Astrocyte (in vitro differentiated cells and primary cell): ENCODE measurements around the gene PEX3. TPM values are rescaled to one million over a fixed set of nuclear protein-coding genes. Genes with fewer than 3 reads are reported as not detected.
A peak's percentile ranks its signal among the peaks of the same experiment; 100 is the strongest.

ENCODE experiments used
- DNase-seq: peaks from one replicate; pipeline ENCODE4 v3.0.0-alpha.2; 2010; ENCODE audit warnings: low read depth
- FAIRE-seq: peaks from 2 replicates; lab custom pipeline; 2011; peaks lifted over from hg19 to GRCh38; lab: Jason Lieb, UNC
- H2AFZ ChIP-seq: 2 replicates; pipeline ENCODE4 v1.6.0; 2012; ENCODE audit warnings: low read depth, low read length, inconsistent platforms
- H3K27ac ChIP-seq: 2 replicates; pipeline ENCODE4 v1.5.1; 2011; ENCODE audit warnings: low read depth, low read length, inconsistent platforms
- H3K27me3 ChIP-seq: 2 replicates; pipeline ENCODE4 v1.6.0; 2011; ENCODE audit warnings: low read length, inconsistent platforms; ENCODE audit not compliant: insufficient read depth
- H3K36me3 ChIP-seq: 2 replicates; pipeline ENCODE4 v1.5.1; 2011; ENCODE audit warnings: low read length, inconsistent platforms; ENCODE audit not compliant: insufficient read depth
- H3K4me1 ChIP-seq: 2 replicates; pipeline ENCODE4 v1.5.1; 2011; ENCODE audit warnings: low read length, inconsistent platforms; ENCODE audit not compliant: insufficient read depth
- H3K4me2 ChIP-seq: 2 replicates; pipeline ENCODE4 v1.6.0; 2012; ENCODE audit warnings: low read length, inconsistent platforms
- H3K4me3 ChIP-seq: 2 replicates; pipeline ENCODE4 v1.5.1; 2011; ENCODE audit warnings: low read depth, mild to moderate bottlenecking, low read length, inconsistent platforms; ENCODE audit not compliant: insufficient read depth
- H3K79me2 ChIP-seq: 2 replicates; pipeline ENCODE4 v1.6.0; 2012; ENCODE audit warnings: mild to moderate bottlenecking, low read length, inconsistent platforms; ENCODE audit not compliant: insufficient read depth
- H3K9ac ChIP-seq: 2 replicates; pipeline ENCODE4 v1.6.0; 2012; ENCODE audit warnings: mild to moderate bottlenecking, low read length, inconsistent platforms
- H3K9me3 ChIP-seq: 2 replicates; pipeline ENCODE4 v1.5.1; 2012; ENCODE audit warnings: low read depth, mild to moderate bottlenecking, low read length, inconsistent platforms; ENCODE audit not compliant: insufficient read depth
- H4K20me1 ChIP-seq: 2 replicates; pipeline ENCODE4 v1.6.0; 2012; ENCODE audit warnings: low read length, inconsistent platforms; ENCODE audit not compliant: insufficient read depth
- H3K27ac Mint-ChIP-seq: one replicate; pipeline ENCODE4 v1.8.0; 2021; ENCODE audit warnings: mild to moderate bottlenecking, mixed read lengths; ENCODE audit not compliant: unreplicated experiment
- H3K27me3 Mint-ChIP-seq: one replicate; pipeline ENCODE4 v1.8.0; 2021; ENCODE audit warnings: low read depth, mixed read lengths; ENCODE audit not compliant: unreplicated experiment
- H3K36me3 Mint-ChIP-seq: one replicate; pipeline ENCODE4 v1.8.0; 2021; ENCODE audit warnings: low read depth, mixed read lengths; ENCODE audit not compliant: unreplicated experiment
- H3K4me1 Mint-ChIP-seq: one replicate; pipeline ENCODE4 v1.8.0; 2021; ENCODE audit warnings: low read depth, mixed read lengths; ENCODE audit not compliant: unreplicated experiment
- H3K4me3 Mint-ChIP-seq: one replicate; pipeline ENCODE4 v1.8.0; 2021; ENCODE audit warnings: mild to moderate bottlenecking, moderate library complexity, mixed read lengths; ENCODE audit not compliant: unreplicated experiment
- H3K9me3 Mint-ChIP-seq: one replicate; pipeline ENCODE4 v1.8.0; 2021; ENCODE audit warnings: mild to moderate bottlenecking, mixed read lengths; ENCODE audit not compliant: unreplicated experiment
- EZH2 ChIP-seq: IDR thresholded peaks from 2 replicates; pipeline ENCODE4 v1.6.1; 2012; ENCODE audit warnings: mild to moderate bottlenecking, low read length, inconsistent platforms; ENCODE audit not compliant: insufficient read depth
- total RNA-seq: library from RNA; stranded (reverse); gene quantifications from 2 replicates; pipeline ENCODE4 v1.2.1, GENCODE V29; 2021
- TF ChIP-seq, protein P1 (sequence below): IDR thresholded peaks from 2 replicates; pipeline ENCODE4 v1.5.1; 2011; ENCODE audit warnings: low read depth, mild to moderate bottlenecking, inconsistent platforms, low read length, moderate library complexity; ENCODE audit not compliant: insufficient read depth

The PEX3 gene
- total RNA-seq, 1 donor from 2014 or later = 14.2 TPM

DNA sequence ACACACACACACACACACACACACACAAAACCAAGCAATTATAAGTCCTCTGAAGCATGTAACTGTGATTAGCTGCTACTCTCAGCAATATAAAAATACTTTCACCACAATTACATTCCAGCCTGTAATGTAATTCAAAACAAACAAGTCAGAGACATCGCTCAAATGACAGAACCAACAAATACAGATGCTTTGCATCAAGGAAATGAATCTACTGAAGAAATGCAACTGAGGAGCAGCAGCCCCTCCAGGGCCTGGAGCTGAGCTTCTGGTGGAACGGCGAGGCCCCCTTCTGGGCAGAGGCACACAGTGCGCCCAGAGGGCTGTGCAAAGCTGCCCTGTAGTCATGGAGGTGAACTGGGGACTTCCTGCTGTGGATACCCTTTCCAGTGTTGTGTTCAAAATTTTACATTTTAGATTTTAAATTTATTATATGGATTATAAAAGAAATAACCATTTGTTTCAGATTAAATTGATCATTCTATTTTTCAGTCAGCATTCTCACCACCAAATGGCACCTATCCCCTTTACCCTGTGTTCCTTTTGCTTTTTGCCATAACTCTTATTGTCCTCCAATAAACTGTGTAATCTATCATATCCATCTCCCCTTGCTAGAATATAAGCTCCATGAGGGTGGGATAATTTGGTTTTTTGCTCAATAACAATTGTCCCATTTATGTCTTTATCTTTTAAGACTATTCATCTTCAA lies 23.3 kb upstream of the PEX3 start:
- FAIRE-seq = no peak
- H3K27ac Mint-ChIP-seq = no peak overlapping the region
- Histone ChIP-seq H3K9ac (peak overlapping the region; percentile 17), H3K9me3 (no peaks in the 10 kb centered on the region), H3K4me3 (no peak overlapping the region), H3K36me3 (no peaks in the 10 kb centered on the region), H3K4me2 (peak overlapping the region; percentile 22), H2AFZ (no peak overlapping the region), H3K79me2 (no peaks in the 10 kb centered on the region), H3K27me3 (no peaks in the 10 kb centered on the region), H4K20me1 (no peaks in the 10 kb centered on the region), H3K27ac (no peak overlapping the region), H3K4me1 (peaks cover 3% of the 10 kb centered on the region)
- no peak for TF ChIP-seq EZH2
- TF ChIP-seq, protein P1, sequence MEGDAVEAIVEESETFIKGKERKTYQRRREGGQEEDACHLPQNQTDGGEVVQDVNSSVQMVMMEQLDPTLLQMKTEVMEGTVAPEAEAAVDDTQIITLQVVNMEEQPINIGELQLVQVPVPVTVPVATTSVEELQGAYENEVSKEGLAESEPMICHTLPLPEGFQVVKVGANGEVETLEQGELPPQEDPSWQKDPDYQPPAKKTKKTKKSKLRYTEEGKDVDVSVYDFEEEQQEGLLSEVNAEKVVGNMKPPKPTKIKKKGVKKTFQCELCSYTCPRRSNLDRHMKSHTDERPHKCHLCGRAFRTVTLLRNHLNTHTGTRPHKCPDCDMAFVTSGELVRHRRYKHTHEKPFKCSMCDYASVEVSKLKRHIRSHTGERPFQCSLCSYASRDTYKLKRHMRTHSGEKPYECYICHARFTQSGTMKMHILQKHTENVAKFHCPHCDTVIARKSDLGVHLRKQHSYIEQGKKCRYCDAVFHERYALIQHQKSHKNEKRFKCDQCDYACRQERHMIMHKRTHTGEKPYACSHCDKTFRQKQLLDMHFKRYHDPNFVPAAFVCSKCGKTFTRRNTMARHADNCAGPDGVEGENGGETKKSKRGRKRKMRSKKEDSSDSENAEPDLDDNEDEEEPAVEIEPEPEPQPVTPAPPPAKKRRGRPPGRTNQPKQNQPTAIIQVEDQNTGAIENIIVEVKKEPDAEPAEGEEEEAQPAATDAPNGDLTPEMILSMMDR = peak; percentile 100
- no peaks in the 10 kb centered on the region for H3K9me3 Mint-ChIP-seq
- H3K4me1 Mint-ChIP-seq = peaks cover 13% of the 10 kb centered on the region
- H3K36me3 Mint-ChIP-seq = no peaks in the 10 kb centered on the region
- H3K27me3 Mint-ChIP-seq = no peaks in the 10 kb centered on the region
- peak; percentile 77 for DNase-seq
- H3K4me3 Mint-ChIP-seq = no peak overlapping the region

- Histone ChIP-seq H4K20me1 (no peaks in the 10 kb centered on the region), H3K9ac (no peak overlapping the region), H3K4me2 (no peak overlapping the region), H3K27ac (no peak overlapping the region), H3K27me3 (no peaks in the 10 kb centered on the region), H3K79me2 (no peaks in the 10 kb centered on the region), H3K9me3 (no peaks in the 10 kb centered on the region), H3K36me3 (no peaks in the 10 kb centered on the region), H3K4me1 (peaks cover 3% of the 10 kb centered on the region), H2AFZ (no peak overlapping the region), H3K4me3 (no peak overlapping the region)
- Mint-ChIP-seq H3K27me3 (no peaks in the 10 kb centered on the region), H3K4me1 (peaks cover 13% of the 10 kb centered on the region), H3K27ac (no peak overlapping the region), H3K4me3 (no peak overlapping the region), H3K36me3 (no peaks in the 10 kb centered on the region), H3K9me3 (no peaks in the 10 kb centered on the region)
- FAIRE-seq (no peak), DNase-seq (no peak)
- no peak for TF ChIP-seq EZH2
- TF ChIP-seq, protein P1 = no peak
These were observed 20.6 kb upstream of the PEX3 start for GRCh38 chr6:143429970-143430369.

- H3K9me3 Mint-ChIP-seq = no peaks in the 10 kb centered on the region
- Histone ChIP-seq H3K9me3 (no peaks in the 10 kb centered on the region), H3K4me2 (no peak overlapping the region), H2AFZ (no peak overlapping the region), H3K4me1 (peaks cover under 1% of the 10 kb centered on the region), H4K20me1 (no peaks in the 10 kb centered on the region), H3K36me3 (peaks cover under 1% of the 10 kb centered on the region), H3K79me2 (no peaks in the 10 kb centered on the region), H3K27ac (no peak overlapping the region), H3K4me3 (no peak overlapping the region), H3K27me3 (no peaks in the 10 kb centered on the region), H3K9ac (no peak overlapping the region)
- no peak overlapping the region for H3K27ac Mint-ChIP-seq
- FAIRE-seq = no peak
- H3K36me3 Mint-ChIP-seq = no peaks in the 10 kb centered on the region
- H3K4me1 Mint-ChIP-seq = peaks cover 8% of the 10 kb centered on the region
- H3K4me3 Mint-ChIP-seq = no peak overlapping the region
- no peak for DNase-seq
- H3K27me3 Mint-ChIP-seq = no peaks in the 10 kb centered on the region
- no peak for TF ChIP-seq EZH2
- TF ChIP-seq, protein P1 = no peak
These were observed 19.4 kb upstream of the PEX3 start for GRCh38 chr6:143431226-143431625.
